KOPT-K1 (cell line): Measurements from ENCODE around the gene RAMP1.

ENCODE experiments used
- H3K27ac ChIP-seq: fragments of 200-600 bp; sonication (generic); 2 replicates; pipeline ENCODE4 v1.5.1; 2016; ENCODE audit warnings: antibody characterized with exemption, mild to moderate bottlenecking, low read depth, low read length; ENCODE audit not compliant: poor library complexity, severe bottlenecking
- H3K36me3 ChIP-seq: fragments of 200-600 bp; sonication (generic); 2 replicates; pipeline ENCODE4 v1.5.1; 2017; ENCODE audit warnings: antibody characterized with exemption, mild to moderate bottlenecking, low read length, moderate library complexity; ENCODE audit not compliant: insufficient read depth
- H3K9me3 ChIP-seq: fragments of 200-600 bp; sonication (generic); 2 replicates; pipeline ENCODE4 v1.5.1; 2017; ENCODE audit warnings: antibody characterized with exemption, low read length, mild to moderate bottlenecking; ENCODE audit not compliant: insufficient read depth, poor library complexity, severe bottlenecking

The RAMP1 gene

DNA sequence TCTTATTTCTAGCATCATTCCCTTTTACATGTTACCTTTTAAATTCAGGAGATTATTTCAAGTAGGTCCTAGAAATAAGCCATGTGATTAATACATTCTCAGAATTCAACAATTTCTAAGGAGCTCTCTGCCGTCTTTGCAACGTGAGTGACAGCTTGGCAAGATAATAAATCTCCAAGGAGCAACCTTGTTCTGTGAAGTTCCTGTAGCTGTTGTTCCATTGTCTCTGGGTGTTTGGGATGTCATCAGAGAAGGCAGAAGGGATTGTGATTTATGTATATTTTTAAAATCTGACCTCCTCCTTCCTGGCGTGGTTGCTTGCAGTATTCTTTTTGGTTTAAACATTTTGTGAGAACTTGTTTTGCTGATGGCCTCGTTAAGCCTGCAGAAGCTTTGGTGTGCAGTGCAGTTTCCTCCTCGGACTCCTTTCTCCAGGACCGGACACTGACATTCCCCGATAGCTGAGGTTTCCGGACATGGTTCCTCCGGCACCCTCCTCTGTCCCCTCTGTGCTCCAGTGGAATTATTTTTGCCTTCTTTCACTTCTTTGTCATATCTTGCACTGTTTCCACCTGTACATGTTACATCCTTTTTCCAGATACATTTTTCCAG lies 33.7 kb downstream of the RAMP1 start:
- H3K27ac ChIP-seq, result peak overlapping the region; percentile 25
- H3K9me3 ChIP-seq, result no peaks in the 10 kb centered on the region
- H3K36me3 ChIP-seq, result no peaks in the 10 kb centered on the region

DNA sequence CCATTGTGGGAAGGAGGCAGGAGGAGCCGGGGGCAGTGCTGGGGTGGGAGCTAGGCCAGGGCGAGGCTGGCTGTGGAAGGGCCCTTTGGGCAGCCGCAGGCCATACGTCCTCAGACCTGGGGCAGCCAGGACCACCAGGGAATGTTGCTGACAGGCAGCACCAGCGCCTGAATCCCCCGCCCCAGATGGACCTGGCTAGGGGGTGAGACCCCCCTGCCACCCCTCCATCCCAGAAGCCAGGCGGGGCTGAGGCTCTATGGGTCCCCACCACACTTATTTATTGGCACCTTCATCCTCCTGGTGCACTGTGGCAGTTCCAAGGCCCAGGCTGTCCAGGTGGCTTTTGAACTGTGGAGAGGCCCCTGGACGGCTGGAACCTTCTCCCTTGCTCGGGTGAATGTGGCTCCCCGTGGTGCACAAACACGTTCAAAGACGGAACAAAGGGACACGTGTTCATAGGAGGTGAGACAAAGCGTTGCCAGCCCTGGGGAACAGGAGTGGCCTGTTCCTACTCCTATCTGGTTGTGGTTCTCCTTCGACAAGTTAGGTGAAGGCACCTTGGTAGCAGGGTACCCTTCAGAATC lies 35.1 kb downstream of the RAMP1 start:
- Histone ChIP-seq H3K27ac (peak overlapping the region; percentile 3), H3K9me3 (no peaks in the 10 kb centered on the region), H3K36me3 (no peaks in the 10 kb centered on the region)

DNA sequence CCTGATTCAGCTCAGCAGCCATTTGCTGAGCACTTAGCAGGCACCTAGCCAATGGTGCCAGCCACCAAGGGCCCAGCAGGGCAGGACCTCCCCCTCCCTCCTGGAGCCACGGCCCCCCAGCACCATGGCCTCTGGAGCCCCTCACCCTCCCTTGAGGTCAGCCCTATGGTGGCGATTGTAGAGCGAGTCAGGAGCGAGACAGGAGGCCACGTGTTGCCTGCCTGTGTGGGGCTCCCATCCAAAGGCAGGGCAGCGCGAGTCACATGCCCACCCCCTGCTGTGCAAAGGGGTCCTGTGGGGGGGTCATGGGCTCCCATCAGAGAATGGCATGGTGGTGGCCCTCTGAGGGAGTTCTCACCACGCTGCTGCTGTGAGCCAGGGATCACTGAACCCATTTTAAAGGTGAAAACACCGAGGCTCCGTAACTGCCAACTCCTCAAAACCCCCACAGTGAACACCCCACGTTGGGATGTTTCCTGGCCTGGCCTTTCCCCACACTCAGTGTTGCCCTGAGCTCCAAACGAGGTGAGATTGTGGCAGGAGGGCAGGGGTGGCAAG lies 35.6 kb downstream of the RAMP1 start:
- Histone ChIP-seq H3K27ac (peak overlapping the region; percentile 3), H3K36me3 (no peaks in the 10 kb centered on the region), H3K9me3 (no peaks in the 10 kb centered on the region)

DNA sequence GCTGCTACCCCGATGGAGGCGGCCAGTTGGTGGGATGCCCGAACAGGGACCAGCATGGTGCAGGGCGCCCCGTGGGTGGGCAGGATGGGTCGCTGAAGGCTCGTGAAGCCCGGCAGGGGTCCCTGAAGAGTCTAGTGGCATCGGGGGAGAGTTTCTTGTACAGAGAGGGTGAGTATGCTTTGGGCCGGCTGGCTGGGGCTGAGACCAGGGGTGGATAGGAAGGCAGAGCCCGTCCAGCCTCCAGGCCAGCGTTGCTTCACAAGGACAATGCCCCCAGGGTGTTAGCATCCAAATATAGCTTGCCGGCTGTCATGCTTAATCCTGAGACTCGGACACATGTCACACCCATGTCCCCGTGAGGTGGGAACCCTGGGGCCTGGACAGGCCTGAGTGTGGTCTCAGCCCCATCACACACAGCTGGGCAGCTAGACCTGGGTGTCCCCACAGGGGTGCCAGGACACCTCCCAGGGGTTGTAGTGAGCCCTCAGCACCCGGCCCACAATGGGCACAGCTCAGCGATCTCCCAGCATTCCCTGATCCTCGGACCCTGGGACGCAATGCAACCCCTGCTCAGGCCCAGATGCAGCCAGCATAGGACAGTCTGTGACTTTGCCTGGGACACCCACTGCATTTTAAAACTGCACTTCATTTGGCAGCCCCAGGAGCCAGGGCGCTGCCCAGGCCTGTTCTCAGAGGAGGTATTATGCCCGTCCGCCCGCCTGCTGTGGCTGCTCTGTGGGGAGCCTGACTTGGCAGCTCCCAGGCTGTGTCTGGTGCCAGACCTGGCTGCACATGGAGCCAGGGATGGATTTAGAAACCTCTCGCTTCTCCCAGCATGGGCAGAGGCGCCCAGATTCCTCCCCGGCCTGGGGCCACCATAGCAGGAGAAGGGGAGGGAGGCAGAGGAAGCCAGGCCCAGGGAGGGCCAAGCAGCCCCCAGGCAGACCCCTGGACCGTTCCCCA lies 36.4 kb downstream of the RAMP1 start:
- no peaks in the 10 kb centered on the region for H3K9me3 ChIP-seq
- H3K27ac ChIP-seq, result peak overlapping the region; percentile 39
- H3K36me3 ChIP-seq, result no peaks in the 10 kb centered on the region

DNA sequence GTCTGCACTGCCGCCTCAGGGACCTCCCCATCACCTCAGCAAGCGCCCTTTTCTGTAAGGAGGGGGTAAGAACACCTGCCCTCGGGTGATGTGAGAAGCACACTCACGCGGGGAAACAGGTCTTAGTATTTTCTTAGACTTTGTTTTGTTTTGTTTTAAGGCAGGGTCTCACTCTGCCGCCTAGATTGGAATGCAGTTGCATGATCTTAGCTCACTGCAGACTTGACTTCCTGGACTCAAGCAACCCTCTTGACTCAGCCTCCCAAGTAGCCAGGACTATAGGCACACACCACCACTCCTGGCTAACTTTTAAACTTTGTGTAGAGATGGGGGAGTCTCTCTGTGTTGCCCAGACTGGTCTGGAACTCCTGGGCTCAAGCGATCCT lies 37.1 kb downstream of the RAMP1 start:
- peak overlapping the region; percentile 39 for H3K27ac ChIP-seq
- H3K9me3 ChIP-seq, result no peaks in the 10 kb centered on the region

DNA sequence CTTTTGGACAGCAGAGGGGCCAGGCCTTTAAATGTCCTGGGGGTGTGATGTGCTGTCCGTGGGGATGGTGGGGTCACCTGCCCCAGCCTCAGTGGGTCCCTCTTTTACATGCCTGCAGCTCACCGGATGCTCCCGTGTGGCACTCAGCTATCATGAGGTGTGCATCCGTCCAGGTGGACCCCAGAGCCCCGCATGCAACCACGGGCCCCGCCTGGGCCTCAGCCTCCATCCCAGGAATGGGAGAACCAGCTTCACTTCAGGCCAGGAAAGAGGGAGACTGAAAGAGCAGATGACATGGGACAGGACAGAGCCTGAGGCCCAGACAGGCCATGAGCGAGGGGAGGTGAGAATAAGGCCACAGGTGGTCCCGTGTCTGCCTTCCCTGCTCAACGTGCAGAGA lies 37.5 kb downstream of the RAMP1 start:
- Histone ChIP-seq H3K9me3 (no peaks in the 10 kb centered on the region), H3K36me3 (no peaks in the 10 kb centered on the region), H3K27ac (peak overlapping the region; percentile 39)

More for the DNA sequence above, 37.1 kb downstream of the RAMP1 start:
- no peaks in the 10 kb centered on the region for H3K36me3 ChIP-seq

DNA sequence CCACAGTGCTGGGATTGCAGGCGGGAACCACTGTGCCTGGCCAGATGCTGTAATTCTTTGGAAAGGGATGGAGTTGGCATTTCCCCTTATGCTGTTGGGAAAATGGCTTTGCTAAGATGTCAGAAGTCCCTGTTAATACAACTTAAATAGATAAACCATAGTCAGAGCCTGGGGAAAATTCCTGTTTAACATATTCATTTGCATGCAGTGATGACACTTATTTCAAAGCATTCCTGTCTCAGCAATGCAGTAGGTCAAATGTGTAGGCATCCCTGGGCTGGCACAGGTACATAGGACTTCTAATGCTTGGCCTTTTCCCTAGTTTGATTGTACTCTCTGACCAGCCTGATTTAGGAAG lies 38.6 kb downstream of the RAMP1 start:
- peak overlapping the region; percentile 75 for H3K27ac ChIP-seq
- H3K36me3 ChIP-seq, result no peaks in the 10 kb centered on the region
- H3K9me3 ChIP-seq, result no peaks in the 10 kb centered on the region

DNA sequence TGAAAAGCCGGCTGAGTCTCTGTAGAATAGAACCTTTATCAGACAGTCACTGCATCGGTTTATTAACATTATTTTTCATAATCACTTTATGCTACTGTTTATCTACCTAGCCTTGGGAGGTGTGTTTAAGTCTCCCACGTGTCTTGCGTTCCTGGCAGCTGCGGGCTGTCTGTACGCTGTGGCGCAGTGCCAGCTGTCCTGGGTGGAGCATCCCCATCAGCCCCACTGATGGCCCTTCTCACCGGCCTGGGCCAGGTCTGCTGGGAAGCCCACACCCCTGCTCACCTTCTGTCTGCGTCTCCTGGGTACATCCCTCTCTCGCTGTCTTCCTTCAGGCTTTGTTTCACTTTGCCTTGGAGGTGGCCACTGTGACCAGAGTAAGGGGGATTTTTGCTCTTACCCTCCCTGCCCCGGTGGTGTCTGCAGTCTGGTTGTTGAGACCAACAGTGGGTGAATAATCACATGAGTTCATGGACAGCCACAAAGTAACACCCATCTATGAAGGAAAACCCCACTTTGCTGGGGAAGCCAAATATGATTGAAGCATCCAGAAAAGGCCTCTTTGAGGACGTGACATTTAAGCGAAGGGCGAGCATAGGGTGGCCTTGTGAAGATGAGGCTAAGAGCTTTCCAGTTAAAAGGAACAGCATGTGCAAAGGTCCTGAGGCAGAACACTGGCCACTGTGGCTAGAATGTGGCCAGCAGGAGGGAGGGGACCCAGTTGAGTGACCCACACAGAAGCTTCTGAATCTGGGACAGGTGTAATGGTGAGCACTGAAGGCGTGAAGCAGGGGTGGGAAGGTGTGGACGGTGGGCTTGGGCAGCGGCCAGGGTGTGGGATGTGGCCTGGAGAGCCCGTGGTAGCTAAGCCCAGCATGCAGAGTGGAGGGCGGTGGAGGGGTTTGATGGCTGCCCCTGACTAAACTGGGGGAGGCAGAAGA lies 41.7 kb downstream of the RAMP1 start:
- H3K36me3 ChIP-seq, result no peaks in the 10 kb centered on the region

DNA sequence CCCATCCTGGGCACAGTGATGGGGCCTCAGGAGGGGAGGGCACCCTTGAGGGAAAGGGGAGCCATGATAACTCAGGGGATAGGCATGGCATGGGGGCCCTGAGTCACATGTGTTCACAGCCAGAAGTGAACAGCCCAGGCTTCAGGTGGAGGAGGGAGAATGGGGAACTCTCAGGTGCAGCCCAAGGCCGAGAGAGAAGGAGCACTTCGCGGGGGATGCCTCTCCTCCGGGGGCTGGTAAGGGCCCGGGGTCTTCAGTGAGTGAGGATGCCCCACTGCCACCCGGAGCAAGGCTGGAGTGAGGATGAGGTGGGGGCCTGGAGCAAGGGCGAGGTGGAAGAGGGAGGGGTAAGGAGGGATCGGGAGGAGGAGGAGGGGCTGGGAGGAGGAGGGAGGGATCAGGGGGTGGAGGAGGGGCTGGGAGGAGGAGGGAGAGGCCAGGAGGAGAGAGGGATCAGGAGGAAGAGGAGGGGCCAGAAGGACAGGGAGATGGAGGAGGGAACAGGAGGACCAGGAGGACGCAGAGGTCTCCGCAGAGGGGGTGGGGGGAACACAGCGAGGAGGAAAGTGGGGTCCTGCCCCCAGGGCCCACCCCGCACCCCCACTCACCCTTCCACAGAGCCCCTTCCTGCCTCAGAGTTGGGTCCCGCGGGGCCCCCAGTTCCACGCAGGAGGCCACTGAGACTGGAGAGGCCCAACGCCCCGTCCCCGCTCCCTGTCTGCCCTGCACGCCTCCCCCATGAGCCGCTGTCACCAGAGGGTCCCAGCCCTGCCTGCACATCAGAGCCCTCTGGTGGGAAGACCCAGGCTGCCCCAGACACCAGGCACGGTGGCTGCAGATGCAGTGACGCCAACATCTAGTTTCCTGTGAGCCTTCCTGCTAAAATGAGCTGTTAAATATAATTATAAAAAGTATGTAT lies 42.8 kb downstream of the RAMP1 start:
- Histone ChIP-seq H3K27ac (peak overlapping the region; percentile 92), H3K36me3 (no peaks in the 10 kb centered on the region), H3K9me3 (peaks cover 4% of the 10 kb centered on the region)

More for the DNA sequence above, 41.7 kb downstream of the RAMP1 start:
- Histone ChIP-seq H3K27ac (peak overlapping the region; percentile 92), H3K9me3 (no peaks in the 10 kb centered on the region)

DNA sequence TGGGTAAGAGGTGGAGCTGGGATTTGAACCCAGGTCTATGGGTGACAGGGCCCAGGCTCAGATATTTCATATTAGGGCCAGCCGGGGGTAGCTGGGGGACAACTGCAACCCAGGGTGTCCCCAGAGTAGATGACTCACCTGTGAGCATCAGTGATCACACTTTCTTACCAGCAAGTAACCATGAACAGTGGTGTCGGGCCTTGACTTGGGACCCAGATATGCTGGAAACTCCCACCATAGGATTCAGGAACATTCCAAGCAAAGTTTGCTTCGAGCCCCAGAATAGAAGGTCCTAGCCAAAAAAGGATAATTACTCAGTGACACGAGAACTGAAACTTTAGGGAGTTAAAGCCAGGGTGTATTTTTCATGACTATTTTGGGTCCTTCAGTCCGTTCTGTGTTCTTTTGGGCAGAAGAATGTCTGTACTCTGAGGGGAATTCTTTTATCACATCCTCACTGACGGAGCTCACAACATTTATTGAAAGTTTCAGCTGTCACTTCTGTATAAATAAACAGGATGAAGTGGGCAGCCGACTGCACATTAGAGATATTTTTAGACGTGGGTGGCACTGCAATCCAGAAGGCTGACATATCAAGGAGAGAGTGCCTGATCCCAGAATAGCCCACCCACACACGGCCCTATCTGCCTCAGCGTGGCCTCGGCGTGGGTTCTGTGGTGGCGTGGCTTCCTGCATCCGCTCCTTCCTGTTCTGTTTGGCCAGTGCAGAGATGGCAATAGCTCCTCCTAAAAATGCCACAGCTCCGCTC lies 45.6 kb downstream of the RAMP1 start:
- Histone ChIP-seq H3K9me3 (peaks cover 14% of the 10 kb centered on the region), H3K27ac (peak overlapping the region; percentile 92), H3K36me3 (no peaks in the 10 kb centered on the region)

DNA sequence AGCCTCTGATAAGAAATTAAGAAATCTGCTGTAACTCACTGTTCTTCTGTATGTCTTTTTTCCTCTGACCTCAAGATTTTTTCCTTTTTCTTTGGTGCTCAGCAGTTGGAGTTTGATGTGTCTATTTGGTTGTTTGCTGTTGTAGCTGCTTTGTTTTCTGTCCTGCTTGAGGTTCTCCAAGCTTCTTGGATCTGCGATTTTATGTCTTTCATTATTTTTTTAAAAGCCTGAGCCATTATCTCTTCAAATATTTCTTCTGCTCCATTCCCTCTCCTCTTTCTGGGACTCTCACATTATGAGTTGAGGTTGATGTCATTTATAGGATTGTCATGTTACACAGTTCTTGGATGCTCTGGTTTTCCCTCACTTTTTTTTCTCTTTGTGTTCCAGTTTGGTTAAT lies 47.7 kb downstream of the RAMP1 start:
- Histone ChIP-seq H3K36me3 (no peaks in the 10 kb centered on the region), H3K27ac (peak overlapping the region; percentile 92), H3K9me3 (peaks cover 14% of the 10 kb centered on the region)

DNA sequence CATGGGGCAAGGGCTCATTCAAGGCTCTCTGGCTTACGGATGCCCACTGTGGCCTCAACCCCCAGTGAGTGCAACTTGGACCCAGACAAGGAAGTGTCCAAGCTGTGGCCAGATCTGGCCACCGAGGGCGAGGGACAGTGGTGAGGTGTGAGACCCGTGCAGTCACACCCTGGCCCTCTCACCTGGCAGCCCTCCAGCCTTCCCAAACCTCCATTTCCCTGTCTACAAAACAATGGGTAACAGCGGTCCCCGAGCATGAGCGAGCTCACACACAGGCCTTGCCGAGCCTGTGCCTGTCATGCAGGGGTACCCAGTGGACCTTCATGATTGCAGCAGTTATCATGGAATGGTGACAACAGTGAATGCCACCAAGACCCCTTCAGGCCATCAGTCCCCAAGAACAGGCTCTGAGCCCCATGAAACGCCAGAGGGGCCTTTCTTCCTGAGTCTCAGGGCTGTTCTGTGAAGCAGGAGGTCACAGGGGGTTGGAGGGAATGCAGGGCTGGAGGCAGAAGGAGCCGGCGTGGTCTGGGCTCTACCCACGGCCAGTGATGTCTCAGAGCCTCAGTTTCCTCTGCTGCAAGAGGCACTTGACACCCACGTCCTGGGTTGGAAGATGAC lies 49.8 kb downstream of the RAMP1 start:
- H3K9me3 ChIP-seq, result peaks cover 14% of the 10 kb centered on the region

More for the DNA sequence above, 49.8 kb downstream of the RAMP1 start:
- Histone ChIP-seq H3K36me3 (no peaks in the 10 kb centered on the region), H3K27ac (peak overlapping the region; percentile 17)
